ENCODE measurements around the gene HNRNPR.
A peak's percentile ranks its signal among the peaks of the same experiment; 100 is the strongest.
"Not testable (repeated sequence)": the region's sequence is repeated elsewhere in the genome, so short reads cannot be mapped to it uniquely, and the experiment has no call there.

HNRNPR gene

GRCh38 chr1:23322770-23323169 lies 21.3 kb downstream of the HNRNPR start:
- DNase-seq = no peak

- not testable (repeated sequence) for DNase-seq
Measured at GRCh38 chr1:23310280-23310679, 33.8 kb downstream of the HNRNPR start.

- DNase-seq = no peak
Measured at GRCh38 chr1:23304140-23304620, 39.9 kb downstream of the HNRNPR start.

GRCh38 chr1:23303524-23303923 lies 40.6 kb downstream of the HNRNPR start:
- DNase-seq = no peak

- no peak for DNase-seq
Measured at GRCh38 chr1:23296931-23297330, 47.2 kb downstream of the HNRNPR start.

- no peak for DNase-seq
Measured at GRCh38 chr1:23291706-23292105, 52.4 kb downstream of the HNRNPR start.

- DNase-seq = no peak
Measured at GRCh38 chr1:23290836-23291565, 53.1 kb downstream of the HNRNPR start.

- DNase-seq = no peak
Measured at GRCh38 chr1:23288671-23289070, 55.4 kb downstream of the HNRNPR start.

GRCh38 chr1:23288201-23288600 lies 55.9 kb downstream of the HNRNPR start:
- no peak for DNase-seq

- no peak for DNase-seq
Measured at GRCh38 chr1:23286401-23286800, 57.7 kb downstream of the HNRNPR start.

GRCh38 chr1:23283667-23284602 lies 60.1 kb downstream of the HNRNPR start:
- DNase-seq = no peak

- peak; percentile 0 for DNase-seq
Measured at GRCh38 chr1:23282957-23283356, 61.1 kb downstream of the HNRNPR start.

GRCh38 chr1:23278717-23279116 lies 65.4 kb downstream of the HNRNPR start:
- no peak for DNase-seq

GRCh38 chr1:23276531-23276930 lies 67.6 kb downstream of the HNRNPR start:
- DNase-seq = no peak

- DNase-seq = no peak
Measured at GRCh38 chr1:23274134-23274505, 70.0 kb downstream of the HNRNPR start.

- no peak for DNase-seq
Measured at GRCh38 chr1:23273450-23274133, 70.5 kb downstream of the HNRNPR start.

GRCh38 chr1:23263380-23263887 lies 80.7 kb downstream of the HNRNPR start:
- no peak for DNase-seq

- DNase-seq = not testable (repeated sequence)
Measured at GRCh38 chr1:23258082-23258481, 86.0 kb downstream of the HNRNPR start.

- not testable (repeated sequence) for DNase-seq
Measured at GRCh38 chr1:23257371-23257770, 86.7 kb downstream of the HNRNPR start.
